ENCODE results near the gene CELF2.

CELF2 gene

GRCh38 chr10:11108356-11108755, 90.7 kb downstream of the CELF2 start:
- H2AFZ ChIP-seq (ENCODE audit: low read depth, low read length), result no peak overlapping the region
- H3K9me3 ChIP-seq (ENCODE audit: insufficient read depth, low read length, severe bottlenecking), result no peaks in the 10 kb centered on the region
- DNase-seq (no peak), ATAC-seq (ENCODE audit: insufficient read depth, low read depth) (no peak)
- no peak overlapping the region for H3K27ac ChIP-seq (ENCODE audit: low read length)
- no peaks in the 10 kb centered on the region for H4K20me1 ChIP-seq (ENCODE audit: insufficient read depth, low read length)
- TF ChIP-seq EZH2 (IDR thresholded peaks at IDR 0.05; ENCODE audit: borderline replicate concordance, low read depth, low read length, severe bottlenecking), result no peak
- H3K9ac ChIP-seq (ENCODE audit: low read depth, low read length), result no peak overlapping the region
- H3K36me3 ChIP-seq (ENCODE audit: insufficient read depth, low read length), result no peaks in the 10 kb centered on the region
- H3K4me3 ChIP-seq (ENCODE audit: low read depth in 1 of 2, low read length in 2 of 2), result no peak overlapping the region
- no peaks in the 10 kb centered on the region for H3K27me3 ChIP-seq (ENCODE audit: insufficient read depth, low read length, poor library complexity)
- H3K79me2 ChIP-seq (ENCODE audit: insufficient read depth, low read length), result no peaks in the 10 kb centered on the region
- peaks cover 4% of the 10 kb centered on the region; the same call in 1 of the 2 replicates for H3K4me1 ChIP-seq (ENCODE audit: insufficient read depth, low read length)
- H3K4me2 ChIP-seq (ENCODE audit: insufficient read depth, low read length), result no peak overlapping the region

GRCh38 chr10:11109590-11109989, 91.9 kb downstream of the CELF2 start:
- Histone ChIP-seq H2AFZ (ENCODE audit: low read depth, low read length) (no peak overlapping the region), H3K4me1 (ENCODE audit: insufficient read depth, low read length) (peaks cover 4% of the 10 kb centered on the region; the same call in 1 of the 2 replicates), H3K9me3 (ENCODE audit: insufficient read depth, low read length, severe bottlenecking) (no peaks in the 10 kb centered on the region), H3K4me3 (ENCODE audit: low read depth in 1 of 2, low read length in 2 of 2) (no peak overlapping the region), H3K27ac (ENCODE audit: low read length) (no peak overlapping the region), H3K79me2 (ENCODE audit: insufficient read depth, low read length) (no peaks in the 10 kb centered on the region), H3K4me2 (ENCODE audit: insufficient read depth, low read length) (no peak overlapping the region), H3K36me3 (ENCODE audit: insufficient read depth, low read length) (no peaks in the 10 kb centered on the region), H4K20me1 (ENCODE audit: insufficient read depth, low read length) (no peaks in the 10 kb centered on the region), H3K27me3 (ENCODE audit: insufficient read depth, low read length, poor library complexity) (no peaks in the 10 kb centered on the region), H3K9ac (ENCODE audit: low read depth, low read length) (no peak overlapping the region)
- TF ChIP-seq, protein P1, sequence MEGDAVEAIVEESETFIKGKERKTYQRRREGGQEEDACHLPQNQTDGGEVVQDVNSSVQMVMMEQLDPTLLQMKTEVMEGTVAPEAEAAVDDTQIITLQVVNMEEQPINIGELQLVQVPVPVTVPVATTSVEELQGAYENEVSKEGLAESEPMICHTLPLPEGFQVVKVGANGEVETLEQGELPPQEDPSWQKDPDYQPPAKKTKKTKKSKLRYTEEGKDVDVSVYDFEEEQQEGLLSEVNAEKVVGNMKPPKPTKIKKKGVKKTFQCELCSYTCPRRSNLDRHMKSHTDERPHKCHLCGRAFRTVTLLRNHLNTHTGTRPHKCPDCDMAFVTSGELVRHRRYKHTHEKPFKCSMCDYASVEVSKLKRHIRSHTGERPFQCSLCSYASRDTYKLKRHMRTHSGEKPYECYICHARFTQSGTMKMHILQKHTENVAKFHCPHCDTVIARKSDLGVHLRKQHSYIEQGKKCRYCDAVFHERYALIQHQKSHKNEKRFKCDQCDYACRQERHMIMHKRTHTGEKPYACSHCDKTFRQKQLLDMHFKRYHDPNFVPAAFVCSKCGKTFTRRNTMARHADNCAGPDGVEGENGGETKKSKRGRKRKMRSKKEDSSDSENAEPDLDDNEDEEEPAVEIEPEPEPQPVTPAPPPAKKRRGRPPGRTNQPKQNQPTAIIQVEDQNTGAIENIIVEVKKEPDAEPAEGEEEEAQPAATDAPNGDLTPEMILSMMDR (IDR thresholded peaks at IDR 0.05; ENCODE audit: borderline replicate concordance, extremely low read depth, low read length, poor library complexity, severe bottlenecking), result no peak
- TF ChIP-seq EZH2 (IDR thresholded peaks at IDR 0.05; ENCODE audit: borderline replicate concordance, low read depth, low read length, severe bottlenecking), result no peak
- DNase-seq (no peak), ATAC-seq (ENCODE audit: insufficient read depth, low read depth) (no peak)

DNA sequence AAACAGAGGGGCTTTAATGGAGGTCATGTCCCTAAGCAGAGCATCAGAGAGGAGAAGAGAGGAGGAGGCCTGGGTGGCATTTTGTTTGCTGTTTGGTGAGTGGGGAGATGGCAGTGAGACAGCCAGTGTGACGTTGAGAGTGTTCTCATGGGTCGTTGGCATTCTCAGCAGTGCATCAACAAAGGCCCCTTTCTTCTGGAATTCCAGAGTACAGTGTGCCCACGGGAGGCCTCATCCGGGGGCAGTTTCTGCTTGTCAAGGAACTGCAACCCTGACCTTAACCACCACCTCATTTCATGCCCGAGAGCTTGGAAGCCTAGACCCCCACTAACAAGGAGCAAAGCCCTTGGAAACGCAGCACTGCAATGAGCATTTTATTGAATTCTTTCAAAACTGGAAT, 92.9 kb downstream of the CELF2 start:
- Histone ChIP-seq H2AFZ (ENCODE audit: low read depth, low read length) (no peak overlapping the region), H3K27me3 (ENCODE audit: insufficient read depth, low read length, poor library complexity) (no peaks in the 10 kb centered on the region), H3K9ac (ENCODE audit: low read depth, low read length) (no peak overlapping the region), H3K79me2 (ENCODE audit: insufficient read depth, low read length) (no peaks in the 10 kb centered on the region), H3K4me2 (ENCODE audit: insufficient read depth, low read length) (no peak overlapping the region), H3K36me3 (ENCODE audit: insufficient read depth, low read length) (no peaks in the 10 kb centered on the region), H3K4me3 (ENCODE audit: low read depth in 1 of 2, low read length in 2 of 2) (no peak overlapping the region), H4K20me1 (ENCODE audit: insufficient read depth, low read length) (no peaks in the 10 kb centered on the region), H3K9me3 (ENCODE audit: insufficient read depth, low read length, severe bottlenecking) (no peaks in the 10 kb centered on the region), H3K27ac (ENCODE audit: low read length) (no peak overlapping the region), H3K4me1 (ENCODE audit: insufficient read depth, low read length) (no peaks in the 10 kb centered on the region)
- no peak for DNase-seq
- no peak for ATAC-seq (ENCODE audit: insufficient read depth, low read depth)
- TF ChIP-seq, protein P1 (IDR thresholded peaks at IDR 0.05; ENCODE audit: borderline replicate concordance, extremely low read depth, low read length, poor library complexity, severe bottlenecking), result no peak
- TF ChIP-seq EZH2 (IDR thresholded peaks at IDR 0.05; ENCODE audit: borderline replicate concordance, low read depth, low read length, severe bottlenecking), result no peak

DNA sequence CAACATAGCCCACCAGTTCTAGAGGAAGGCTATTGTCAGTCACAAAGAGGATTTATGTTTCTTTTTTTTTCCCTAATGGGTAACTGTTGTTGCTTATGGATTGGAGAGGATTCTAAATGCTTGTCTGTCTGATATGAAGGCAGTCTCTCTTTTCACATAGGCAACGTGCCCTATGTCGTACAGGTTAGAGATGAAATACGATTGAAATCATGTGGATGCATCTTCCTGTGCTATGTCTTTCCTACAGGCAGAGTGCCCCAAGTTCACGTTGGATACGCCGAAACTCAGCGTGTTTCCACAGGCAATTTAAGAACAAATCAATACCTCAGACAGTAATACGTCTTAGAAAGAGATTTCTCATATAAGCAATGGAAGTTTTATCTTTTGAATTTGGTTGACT, 93.8 kb downstream of the CELF2 start:
- ATAC-seq (ENCODE audit: insufficient read depth, low read depth), result no peak
- no peak for DNase-seq
- Histone ChIP-seq H3K27me3 (ENCODE audit: insufficient read depth, low read length, poor library complexity) (no peaks in the 10 kb centered on the region), H3K79me2 (ENCODE audit: insufficient read depth, low read length) (no peaks in the 10 kb centered on the region), H4K20me1 (ENCODE audit: insufficient read depth, low read length) (no peaks in the 10 kb centered on the region), H3K36me3 (ENCODE audit: insufficient read depth, low read length) (no peaks in the 10 kb centered on the region), H3K27ac (ENCODE audit: low read length) (no peak overlapping the region), H3K4me2 (ENCODE audit: insufficient read depth, low read length) (no peak overlapping the region), H3K9me3 (ENCODE audit: insufficient read depth, low read length, severe bottlenecking) (no peaks in the 10 kb centered on the region), H2AFZ (ENCODE audit: low read depth, low read length) (no peak overlapping the region), H3K9ac (ENCODE audit: low read depth, low read length) (no peak overlapping the region), H3K4me3 (ENCODE audit: low read depth in 1 of 2, low read length in 2 of 2) (no peak overlapping the region), H3K4me1 (ENCODE audit: insufficient read depth, low read length) (no peaks in the 10 kb centered on the region)
- TF ChIP-seq, protein P1 (IDR thresholded peaks at IDR 0.05; ENCODE audit: borderline replicate concordance, extremely low read depth, low read length, poor library complexity, severe bottlenecking), result no peak
- no peak for TF ChIP-seq EZH2 (IDR thresholded peaks at IDR 0.05; ENCODE audit: borderline replicate concordance, low read depth, low read length, severe bottlenecking)

Data from DND-41 (cell line).